GM23338 (cell line): ENCODE data around the gene UNC45A. TPM values are rescaled to one million over a fixed set of nuclear protein-coding genes. Genes with fewer than 3 reads are reported as not detected.

ENCODE experiments used
- ATAC-seq: fragments of 200-7000 bp; cut with Tn5 transposase; 3 replicates; pipeline ENCODE4 v1.9.1; 2020
- DNase-seq: peaks from one replicate; pipeline ENCODE4 v3.0.0-alpha.2; 2015; ENCODE audit warnings: low spot score
- H2AFZ ChIP-seq: fragments of 200-600 bp; sonication (generic); 2 replicates; pipeline ENCODE4 v1.8.0; 2016; ENCODE audit warnings: antibody characterized with exemption, mild to moderate bottlenecking, moderate library complexity
- H3F3A ChIP-seq: fragments of 200-600 bp; sonication (generic); replicated peaks from 2 replicates; pipeline ENCODE4 v1.8.0; 2017; ENCODE audit warnings: antibody characterized with exemption, mixed run types, low read depth
- H3K27ac ChIP-seq: fragments of 200-600 bp; sonication (generic); 2 replicates; pipeline ENCODE4 v1.6.1; 2016; ENCODE audit warnings: low read depth
- H3K27me3 ChIP-seq: fragments of 200-600 bp; sonication (generic); 2 replicates; pipeline ENCODE4 v1.8.0; 2016; ENCODE audit warnings: mild to moderate bottlenecking, mixed run types, moderate library complexity; ENCODE audit not compliant: insufficient read depth
- H3K36me3 ChIP-seq: fragments of 200-600 bp; sonication (generic); 2 replicates; pipeline ENCODE4 v1.8.0; 2016; ENCODE audit warnings: mild to moderate bottlenecking; ENCODE audit not compliant: insufficient read depth
- H3K4me1 ChIP-seq: fragments of 200-600 bp; sonication (generic); 2 replicates; pipeline ENCODE4 v1.8.0; 2016; ENCODE audit warnings: mild to moderate bottlenecking, moderate library complexity; ENCODE audit not compliant: insufficient read depth
- H3K4me2 ChIP-seq: fragments of 200-600 bp; sonication (generic); 2 replicates; pipeline ENCODE4 v1.7.1; 2017; ENCODE audit warnings: mixed run types
- H3K4me3 ChIP-seq: fragments of 200-600 bp; sonication (generic); 2 replicates; pipeline ENCODE4 v1.6.1; 2016; ENCODE audit warnings: mixed run types
- H3K79me2 ChIP-seq: fragments of 200-600 bp; sonication (generic); replicated peaks from 2 replicates; pipeline ENCODE4 v1.8.0; 2017; ENCODE audit warnings: mild to moderate bottlenecking; ENCODE audit not compliant: insufficient read depth
- H3K9me2 ChIP-seq: fragments of 200-600 bp; sonication (generic); 2 replicates; pipeline ENCODE4 v1.8.0; 2017; ENCODE audit not compliant: insufficient read depth
- H4K20me1 ChIP-seq: fragments of 200-600 bp; sonication (generic); replicated peaks from 2 replicates; pipeline ENCODE4 v1.8.0; 2017; ENCODE audit warnings: mild to moderate bottlenecking; ENCODE audit not compliant: insufficient read depth
- H3K27ac Mint-ChIP-seq: 2 replicates; pipeline ENCODE4 v1.8.0; 2020; ENCODE audit warnings: inconsistent platforms, mild to moderate bottlenecking, moderate library complexity, mixed read lengths
- H3K27me3 Mint-ChIP-seq: 3 replicates; pipeline ENCODE4 v1.8.0; 2022; ENCODE audit warnings: low read depth, mild to moderate bottlenecking, moderate library complexity, mixed read lengths, inconsistent platforms; ENCODE audit not compliant: insufficient read depth, poor library complexity
- H3K36me3 Mint-ChIP-seq: 3 replicates; pipeline ENCODE4 v1.8.0; 2021; ENCODE audit warnings: low read depth, mild to moderate bottlenecking, inconsistent platforms, moderate library complexity, mixed read lengths
- H3K4me1 Mint-ChIP-seq: 3 replicates; pipeline ENCODE4 v1.8.0; 2020; ENCODE audit warnings: mild to moderate bottlenecking, inconsistent platforms, mixed read lengths
- H3K4me3 Mint-ChIP-seq: 3 replicates; pipeline ENCODE4 v1.8.0; 2021; ENCODE audit warnings: moderate library complexity, mild to moderate bottlenecking, inconsistent platforms, mixed read lengths
- H3K9me3 Mint-ChIP-seq: 3 replicates; pipeline ENCODE4 v1.8.0; 2020; ENCODE audit warnings: moderate library complexity, mild to moderate bottlenecking, inconsistent platforms, mixed read lengths
- CREB1 ChIP-seq: fragments of 250-450 bp; sonication (Bioruptor Pico); IDR thresholded peaks from 2 replicates; pipeline ENCODE4 v1.5.0; 2020; ENCODE audit warnings: low read depth, mild to moderate bottlenecking, moderate library complexity
- CTCF ChIP-seq, 2 experiments: fragments of 200-600 bp in 1 of 2; sonication (generic) in 1 of 2; conservative IDR thresholded peaks; 2 replicates each; pipeline versions ENCODE4 v1.5.1 to v1.6.1; 2016 to 2017; ENCODE audit warnings: antibody characterized with exemption in 2 of 2, low read depth in 2 of 2, mild to moderate bottlenecking in 2 of 2, moderate library complexity in 1 of 2
- EZH2 ChIP-seq: fragments of 200-600 bp; sonication (generic); IDR thresholded peaks from one replicate; pipeline ENCODE4 v1.8.0; 2017; ENCODE audit warnings: antibody characterized with exemption, mild to moderate bottlenecking, low read depth; ENCODE audit not compliant: unreplicated experiment
- JUNB ChIP-seq: IDR thresholded peaks from one replicate; pipeline ENCODE4 v1.6.1; 2016; ENCODE audit warnings: antibody characterized with exemption; ENCODE audit not compliant: unreplicated experiment
- NANOG ChIP-seq: IDR thresholded peaks from 2 replicates; pipeline ENCODE4 v1.6.1; 2016; ENCODE audit warnings: antibody characterized with exemption, borderline replicate concordance
- POLR2AphosphoS5 ChIP-seq: IDR thresholded peaks from 2 replicates; pipeline ENCODE4 v1.6.1; 2016; ENCODE audit warnings: antibody characterized with exemption, low read depth
- REST ChIP-seq: IDR thresholded peaks from one replicate; pipeline ENCODE4 v1.6.1; 2018; ENCODE audit warnings: antibody characterized with exemption; ENCODE audit not compliant: unreplicated experiment
- STAT1 ChIP-seq: IDR thresholded peaks from one replicate; pipeline ENCODE4 v1.6.1; 2016; ENCODE audit warnings: antibody characterized with exemption; ENCODE audit not compliant: unreplicated experiment
- ZNF114 ChIP-seq: fragments of 250-450 bp; sonication (Bioruptor Pico); IDR thresholded peaks from 2 replicates; pipeline ENCODE4 v1.5.0; 2020; ENCODE audit warnings: mild to moderate bottlenecking, moderate library complexity
- ZNF331 ChIP-seq: fragments of 250-450 bp; sonication (Bioruptor Pico); IDR thresholded peaks from 2 replicates; pipeline ENCODE4 v1.5.0; 2020; ENCODE audit warnings: low read depth, mild to moderate bottlenecking, moderate library complexity
- polyA plus RNA-seq: library from polyadenylated mRNA; unstranded; fragments of >200 nt; fragmentation: Nextera tagmentation; extraction: Ambion mirVana; gene quantifications from 2 replicates; pipeline ENCODE4 v1.2.1, GENCODE V29; 2016
- total RNA-seq: library from RNA; depleted of rRNA; stranded (reverse); fragments of >200 nt; shearing (Covaris generic); gene quantifications from 2 replicates; pipeline ENCODE4 v1.2.3, GENCODE V29; 2014
- TF ChIP-seq, protein P1 (sequence below): IDR thresholded peaks from 2 replicates; pipeline ENCODE4 v1.6.1; 2016; ENCODE audit warnings: antibody characterized with exemption

Gene UNC45A
- total and polyA plus RNA-seq, 2 experiments from 2014 or later: 40.2 to 86.8 TPM

DNA sequence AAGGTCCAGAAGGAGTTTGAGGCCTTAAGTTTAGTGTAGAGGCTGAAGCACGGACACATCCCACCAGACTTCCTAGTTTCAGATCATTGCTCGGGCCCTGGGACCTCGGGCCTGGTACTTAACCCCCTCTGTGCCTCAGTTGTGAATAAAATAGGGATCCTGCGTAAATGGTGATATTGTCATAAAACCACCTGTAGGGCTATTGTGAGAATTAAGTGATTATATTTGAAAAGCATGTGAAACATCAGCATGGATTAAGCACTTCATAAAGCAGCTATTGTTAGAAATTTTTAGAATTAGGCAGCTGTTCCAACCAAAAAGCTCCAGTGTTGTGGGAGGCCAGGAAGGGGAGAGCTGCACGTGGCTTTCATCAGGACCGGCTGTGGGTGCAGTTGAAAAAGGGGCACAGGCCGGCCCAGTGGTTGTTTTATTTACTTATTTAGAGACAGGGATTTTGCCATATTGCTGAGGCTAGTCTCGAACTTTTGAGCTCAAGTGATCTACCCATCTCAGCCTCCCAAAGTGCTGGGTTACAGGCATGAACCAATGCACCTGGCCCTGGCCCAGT, 24.0 kb downstream of the UNC45A start (continued):
- no peak for TF ChIP-seq CTCF (conservative IDR thresholded peaks at IDR 0.05; ENCODE audit: low read depth in 2 of 2)
- TF ChIP-seq ZNF114 (CRISPR knock-in tag): no peak

- Mint-ChIP-seq H3K4me1 (peaks cover 10% of the 10 kb centered on the region), H3K4me3 (no peak overlapping the region), H3K27ac (no peak overlapping the region), H3K36me3 (peaks cover 46% of the 10 kb centered on the region), H3K27me3 (peaks cover 19% of the 10 kb centered on the region), H3K9me3 (no peaks in the 10 kb centered on the region; the same call in 2 of the 3 replicates)
- Histone ChIP-seq H3K4me1 (peaks cover 13% of the 10 kb centered on the region), H3K79me2 (no peaks in the 10 kb centered on the region), H3K4me2 (no peak overlapping the region), H3K36me3 (peaks cover 14% of the 10 kb centered on the region; the same call in 1 of the 2 replicates), H3F3A (peaks cover 12% of the 10 kb centered on the region; the same call in 1 of the 2 replicates), H3K27ac (no peak overlapping the region), H4K20me1 (peaks cover 11% of the 10 kb centered on the region; the same call in 1 of the 2 replicates), H3K9me2 (no peaks in the 10 kb centered on the region), H3K27me3 (no peaks in the 10 kb centered on the region), H3K4me3 (no peak overlapping the region), H2AFZ (no peak overlapping the region)
- DNase-seq (no peak), ATAC-seq (no peak)
- TF ChIP-seq STAT1: no peak
- TF ChIP-seq CTCF (conservative IDR thresholded peaks at IDR 0.05; ENCODE audit: low read depth in 2 of 2): no peak
- TF ChIP-seq ZNF331 (CRISPR knock-in tag): no peak
- TF ChIP-seq ZNF114 (CRISPR knock-in tag): no peak
- no peak for TF ChIP-seq CREB1 (CRISPR knock-in tag)
- no peak for TF ChIP-seq NANOG
- TF ChIP-seq JUNB: no peak
- TF ChIP-seq EZH2: no peak
- TF ChIP-seq POLR2AphosphoS5: no peak
- TF ChIP-seq REST: no peak
- TF ChIP-seq, protein P1, sequence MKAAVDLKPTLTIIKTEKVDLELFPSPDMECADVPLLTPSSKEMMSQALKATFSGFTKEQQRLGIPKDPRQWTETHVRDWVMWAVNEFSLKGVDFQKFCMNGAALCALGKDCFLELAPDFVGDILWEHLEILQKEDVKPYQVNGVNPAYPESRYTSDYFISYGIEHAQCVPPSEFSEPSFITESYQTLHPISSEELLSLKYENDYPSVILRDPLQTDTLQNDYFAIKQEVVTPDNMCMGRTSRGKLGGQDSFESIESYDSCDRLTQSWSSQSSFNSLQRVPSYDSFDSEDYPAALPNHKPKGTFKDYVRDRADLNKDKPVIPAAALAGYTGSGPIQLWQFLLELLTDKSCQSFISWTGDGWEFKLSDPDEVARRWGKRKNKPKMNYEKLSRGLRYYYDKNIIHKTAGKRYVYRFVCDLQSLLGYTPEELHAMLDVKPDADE: no peak
Measured at GRCh38 chr15:90959894-90960293, 24.8 kb downstream of the UNC45A start.
